HG02884 (cell line): Measurements from ENCODE around the gene TRAPPC14.
"Not testable (repeated sequence)": the region's sequence is repeated elsewhere in the genome, so short reads cannot be mapped to it uniquely, and the experiment has no call there.

Experiments
- ATAC-seq: cut with Tn5 transposase; IDR thresholded peaks from one replicate; pipeline ENCODE4 v1.9.1; 2021; ENCODE audit warnings: mild to moderate bottlenecking, moderate library complexity; ENCODE audit not compliant: unreplicated experiment

TRAPPC14 gene

GRCh38 chr7:100154651-100155491, 3.7 kb downstream of the TRAPPC14 start:
- no peak for ATAC-seq

DNA sequence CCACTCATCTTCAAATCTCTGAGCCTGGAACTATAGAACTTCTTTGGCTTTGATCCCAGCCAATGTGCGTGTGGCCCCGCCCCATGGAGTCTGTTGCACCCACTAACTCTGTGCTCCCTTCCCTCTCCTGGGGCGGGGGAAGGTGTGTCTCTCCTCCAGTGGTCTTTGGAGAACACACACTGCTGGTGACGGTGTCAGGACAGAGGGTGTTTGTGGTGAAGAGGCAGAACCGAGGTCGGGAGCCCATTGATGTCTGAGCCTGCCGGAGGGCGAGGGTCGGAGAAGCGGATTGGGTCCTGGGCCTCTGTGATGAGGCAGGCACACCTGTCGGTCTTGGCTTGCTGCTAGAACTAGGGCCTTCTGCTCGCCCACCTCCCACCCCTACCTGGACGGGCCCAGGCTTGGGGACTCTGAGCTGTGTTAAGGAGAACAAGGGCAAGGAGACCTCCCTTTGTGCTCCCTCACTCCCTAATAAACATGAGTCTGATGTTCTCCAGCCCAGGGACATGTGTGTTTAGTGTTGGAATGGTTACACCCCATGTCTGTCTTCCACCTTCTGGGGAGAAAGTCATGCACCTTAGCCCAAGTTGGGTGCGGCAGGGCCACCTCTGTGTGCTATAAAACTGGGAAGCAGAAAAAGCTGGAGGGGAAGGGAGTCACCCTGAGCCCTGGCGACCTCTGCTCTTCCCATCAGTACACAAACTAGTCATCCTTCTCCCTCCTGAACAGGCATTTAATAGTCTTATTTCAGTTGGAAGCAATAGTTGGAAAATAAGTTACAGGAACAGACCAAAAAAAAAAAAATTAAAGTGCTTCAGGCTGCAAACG, 4.6 kb downstream of the TRAPPC14 start:
- ATAC-seq: no peak

- no peak for ATAC-seq
Observed at GRCh38 chr7:100152937-100153666, 5.4 kb downstream of the TRAPPC14 start.

DNA sequence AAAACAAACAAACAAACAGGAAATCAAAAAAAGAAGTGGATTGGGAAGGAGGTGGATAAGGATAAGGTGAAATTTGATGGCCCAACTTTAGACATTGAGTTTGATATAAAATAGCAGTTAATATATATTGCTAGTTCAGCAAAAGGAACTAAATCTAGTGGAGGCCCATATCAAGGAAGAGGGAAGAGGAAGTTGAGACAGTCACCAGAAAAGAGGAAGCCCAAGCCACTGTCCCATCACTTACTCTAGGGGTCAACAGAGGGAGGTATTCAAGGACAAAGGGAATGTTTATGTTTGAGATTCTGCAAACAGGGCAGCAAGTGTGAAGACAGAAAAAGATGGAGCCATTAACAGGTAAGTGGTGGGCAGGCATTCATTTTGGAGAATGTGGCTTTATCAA, 6.1 kb downstream of the TRAPPC14 start:
- no peak for ATAC-seq

DNA sequence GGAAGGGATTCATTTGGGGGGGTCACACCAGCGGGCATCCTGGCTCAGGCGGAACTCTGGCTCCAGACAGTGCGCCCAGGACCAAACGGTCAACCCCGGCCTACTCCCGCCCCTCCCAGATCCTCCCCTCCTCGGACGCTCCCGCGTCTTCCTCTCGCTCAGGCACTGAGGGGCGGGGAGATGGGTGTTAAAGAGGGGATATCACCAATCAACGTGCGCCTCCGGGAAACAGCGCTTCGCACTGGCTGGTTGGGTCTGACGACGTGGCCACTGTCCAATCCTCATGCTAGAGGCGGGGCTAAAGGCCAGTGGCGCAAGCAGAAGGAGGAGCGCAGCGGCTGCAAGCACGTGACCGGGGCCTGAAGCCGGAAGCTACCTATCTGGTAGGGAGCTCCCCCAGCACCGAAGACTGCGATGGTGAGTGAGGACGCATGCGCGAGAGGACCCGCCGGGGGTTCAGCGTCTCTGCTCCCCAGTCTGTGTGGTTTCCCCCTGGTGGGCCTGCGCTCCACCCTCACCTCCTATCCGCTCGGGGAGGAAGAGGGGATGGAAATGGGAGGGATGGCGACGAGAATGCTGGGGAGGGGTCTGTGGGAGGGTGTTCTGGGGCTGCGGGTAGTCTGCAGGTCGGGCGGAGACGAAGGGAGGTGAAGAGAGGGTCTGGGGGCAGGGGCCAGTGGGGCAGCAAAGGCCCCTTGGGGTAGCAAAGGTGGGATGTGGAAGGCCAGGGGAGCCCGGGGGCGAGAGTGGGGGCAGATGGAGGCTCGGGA, 9.8 kb downstream of the TRAPPC14 start, which contains the start of gene LAMTOR4:
LAMTOR4 (plus strand) TSS at position 360 of the 770 bp plus-strand sequence; CDS start at position 415, 55 bp downstream.
- peak; percentile 94 for ATAC-seq

DNA sequence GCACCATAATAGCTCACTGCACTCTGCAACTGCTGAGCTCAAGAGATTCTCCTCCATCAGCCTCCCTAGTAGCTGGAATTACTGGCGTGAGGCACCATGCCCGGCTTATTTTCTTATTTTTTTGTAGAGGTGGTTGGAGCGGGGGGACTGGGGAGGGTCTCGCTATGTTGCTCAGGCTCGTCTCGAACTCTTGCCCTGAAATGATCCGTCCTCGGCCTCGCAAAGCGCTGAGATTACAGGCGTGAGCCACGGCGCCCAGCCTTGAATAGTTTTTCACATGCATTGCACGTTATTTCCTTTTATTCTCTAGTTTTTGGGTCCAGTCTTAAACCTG, 10.3 kb downstream of the TRAPPC14 start:
- peak; percentile 5 for ATAC-seq

- ATAC-seq: no peak
Observed at GRCh38 chr7:100147278-100147677, 11.2 kb downstream of the TRAPPC14 start.

- not testable (repeated sequence) for ATAC-seq
Observed at GRCh38 chr7:100146350-100146749, 12.2 kb downstream of the TRAPPC14 start.

- ATAC-seq: no peak
Observed at GRCh38 chr7:100142461-100142860, 16.1 kb downstream of the TRAPPC14 start.

GRCh38 chr7:100141555-100141949, 17.0 kb downstream of the TRAPPC14 start:
- no peak for ATAC-seq

- ATAC-seq: no peak
Observed at GRCh38 chr7:100137851-100138760, 20.4 kb downstream of the TRAPPC14 start.

- no peak for ATAC-seq
Observed at GRCh38 chr7:100132697-100133151, 25.8 kb downstream of the TRAPPC14 start.

DNA sequence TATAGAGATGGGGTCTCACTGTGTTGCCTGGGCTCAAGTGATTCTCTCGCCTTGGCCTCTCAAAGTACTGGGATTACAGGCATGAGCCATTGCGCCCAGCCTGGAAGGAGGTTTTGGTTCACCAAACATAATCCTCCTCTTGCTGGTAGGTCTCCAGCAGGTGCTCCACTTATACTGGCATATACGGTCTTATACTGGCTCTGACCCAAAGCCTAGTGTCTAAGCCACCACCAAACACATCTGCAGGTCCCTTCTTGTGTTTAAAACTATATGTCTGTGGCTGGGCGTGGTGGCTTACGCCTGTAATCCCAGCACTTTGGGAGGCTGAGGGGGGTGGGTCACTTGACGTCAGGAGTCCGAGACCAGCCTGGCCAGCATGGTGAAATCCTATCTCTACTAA, 26.4 kb downstream of the TRAPPC14 start:
- no peak for ATAC-seq

DNA sequence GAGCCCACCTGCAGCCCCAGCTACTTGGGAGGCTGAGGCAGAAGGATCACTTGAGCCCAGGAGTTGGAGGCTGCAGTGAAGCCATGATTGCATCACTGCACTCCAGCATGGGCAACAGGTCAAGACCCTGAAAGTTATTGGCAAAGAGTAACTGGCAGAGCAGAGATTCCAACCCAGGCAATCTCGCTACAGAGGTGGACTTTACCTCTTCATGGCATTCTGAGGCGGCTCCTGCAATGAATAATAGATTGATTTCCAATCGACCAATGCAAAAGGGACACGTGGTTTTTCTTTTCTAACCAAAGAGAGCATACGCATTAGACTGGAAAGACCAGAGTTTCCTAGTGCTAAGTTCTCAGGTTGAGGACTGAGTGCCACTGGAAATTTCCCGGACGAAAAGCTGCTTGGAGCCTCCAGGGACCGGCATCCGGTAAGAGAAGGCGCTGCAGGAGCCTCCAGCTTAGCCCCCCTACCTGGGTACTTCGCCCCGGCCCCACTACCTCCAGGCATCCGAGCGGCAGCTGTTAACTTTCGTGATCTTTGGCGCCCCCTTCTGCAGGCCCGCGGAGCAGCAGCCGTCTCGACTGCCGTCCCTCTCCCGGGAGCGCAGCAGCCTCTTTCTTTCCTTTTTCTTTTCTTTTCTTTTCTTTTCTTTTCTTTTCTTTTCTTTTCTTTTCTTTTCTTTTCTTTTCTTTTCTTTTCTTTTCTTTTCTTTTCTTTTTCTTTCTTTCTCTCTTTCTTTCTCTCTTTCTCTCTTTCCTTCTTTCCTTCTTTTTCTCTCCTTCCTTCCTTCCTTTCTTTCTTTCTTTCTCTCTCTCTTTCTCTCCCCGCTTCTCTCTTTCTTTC, 27.7 kb downstream of the TRAPPC14 start:
- ATAC-seq: no peak

GRCh38 chr7:100130220-100130607, 28.3 kb downstream of the TRAPPC14 start:
- not testable (repeated sequence) for ATAC-seq

GRCh38 chr7:100128637-100128963, 29.9 kb downstream of the TRAPPC14 start:
- no peak for ATAC-seq

- ATAC-seq: no peak
Observed at GRCh38 chr7:100127866-100128636, 30.5 kb downstream of the TRAPPC14 start.
